Islet precursor cell (in vitro differentiated cells): ENCODE measurements around the gene LIN7C.

Experiments
- DNase-seq: peaks from one replicate; pipeline ENCODE4 v3.0.0-alpha.2; 2018

The LIN7C gene

DNA sequence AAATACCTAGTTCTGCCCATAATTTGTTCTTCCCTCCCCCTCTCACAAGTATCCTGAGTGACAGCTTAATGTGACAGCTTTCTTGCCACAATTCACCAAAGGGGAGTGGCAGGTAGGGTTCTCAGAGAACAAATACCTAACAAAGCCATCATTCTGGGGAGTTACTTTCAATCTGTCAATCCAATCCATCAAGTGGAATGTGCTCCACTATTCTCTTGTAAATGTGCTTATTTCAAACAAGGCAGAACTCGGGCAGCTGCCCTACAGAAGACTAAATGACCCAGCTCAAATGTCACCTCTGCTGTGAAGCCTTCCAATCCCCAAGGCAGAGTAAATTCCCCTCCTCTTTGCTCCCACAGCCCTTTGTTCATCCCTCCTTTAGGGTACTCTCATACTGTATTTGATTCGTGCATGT lies 61.8 kb downstream of the LIN7C start:
- no peak for DNase-seq
